HK-2 (cell line): Measurements from ENCODE around the gene CDCP1.

Source experiments
- DNase-seq: peaks from one replicate; pipeline ENCODE4 v3.0.0-alpha.2; 2018; ENCODE audit not compliant: unreplicated experiment

CDCP1 gene

GRCh38 chr3:45139372-45140140, 6.6 kb downstream of the CDCP1 start:
- no peak for DNase-seq

GRCh38 chr3:45137656-45138181, 8.5 kb downstream of the CDCP1 start:
- DNase-seq: no peak

GRCh38 chr3:45135959-45136358, 10.2 kb downstream of the CDCP1 start:
- DNase-seq: no peak

GRCh38 chr3:45134758-45135521, 11.2 kb downstream of the CDCP1 start:
- no peak for DNase-seq

GRCh38 chr3:45132568-45133211, 13.5 kb downstream of the CDCP1 start:
- peak; percentile 37 for DNase-seq

- DNase-seq: no peak
Measured at GRCh38 chr3:45131201-45131600, 15.0 kb downstream of the CDCP1 start.

- DNase-seq: no peak
Measured at GRCh38 chr3:45130476-45130875, 15.7 kb downstream of the CDCP1 start.

- DNase-seq: no peak
Measured at GRCh38 chr3:45128950-45129349, 17.2 kb downstream of the CDCP1 start.

- no peak for DNase-seq
Measured at GRCh38 chr3:45127130-45127822, 18.9 kb downstream of the CDCP1 start.

- no peak for DNase-seq
Measured at GRCh38 chr3:45126730-45127129, 19.4 kb downstream of the CDCP1 start.

GRCh38 chr3:45125550-45126026, 20.6 kb downstream of the CDCP1 start:
- DNase-seq: no peak

GRCh38 chr3:45124956-45125355, 21.2 kb downstream of the CDCP1 start:
- no peak for DNase-seq

- peak; percentile 69 for DNase-seq
Measured at GRCh38 chr3:45124352-45124751, 21.8 kb downstream of the CDCP1 start.

GRCh38 chr3:45123581-45124269, 22.5 kb downstream of the CDCP1 start:
- peak; percentile 74 for DNase-seq

GRCh38 chr3:45123030-45123429, 23.1 kb downstream of the CDCP1 start:
- peak; percentile 49 for DNase-seq

GRCh38 chr3:45120359-45121158, 25.6 kb downstream of the CDCP1 start:
- no peak for DNase-seq

GRCh38 chr3:45119824-45120358, 26.3 kb downstream of the CDCP1 start:
- DNase-seq: no peak

- no peak for DNase-seq
Measured at GRCh38 chr3:45119376-45119775, 26.8 kb downstream of the CDCP1 start.

- no peak for DNase-seq
Measured at GRCh38 chr3:45118615-45119071, 27.5 kb downstream of the CDCP1 start.

GRCh38 chr3:45116350-45116749, 29.8 kb downstream of the CDCP1 start:
- no peak for DNase-seq
